ENCODE measurements around the gene VAPA. TPM values are rescaled to one million over a fixed set of nuclear protein-coding genes. Genes with fewer than 3 reads are reported as not detected.
"Not testable (repeated sequence)": the region's sequence is repeated elsewhere in the genome, so short reads cannot be mapped to it uniquely, and the experiment has no call there.

Gene VAPA
- total RNA-seq, 1 donor from 2014 or later: 132 TPM

DNA sequence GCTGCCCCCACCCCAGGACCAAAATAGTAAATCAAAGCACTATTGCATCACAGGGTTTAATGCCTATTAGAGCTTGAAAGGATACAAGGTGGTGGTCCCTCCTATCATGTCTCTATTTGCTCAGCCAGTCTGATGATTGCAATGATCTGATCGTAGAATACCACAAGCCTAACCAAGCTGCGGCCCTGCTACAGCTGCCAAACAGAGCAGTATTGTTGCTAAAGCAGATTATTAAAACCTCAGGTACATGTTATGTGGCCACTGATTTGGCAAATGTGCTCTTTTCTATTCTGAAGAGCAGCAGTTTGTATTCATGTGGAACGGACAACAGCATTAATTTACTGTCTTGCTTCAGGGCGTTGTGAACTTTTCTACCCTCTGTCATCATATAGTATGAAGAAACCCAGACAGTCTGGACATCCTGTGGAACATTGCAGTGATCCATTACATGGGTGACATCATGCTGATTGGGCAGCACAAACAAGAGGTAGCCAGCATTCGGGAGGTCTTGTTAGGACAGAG is 8.4 kb upstream of the VAPA start:
- Mint-ChIP-seq H3K4me3 (no peak overlapping the region), H3K9me3 (no peaks in the 10 kb centered on the region), H3K27ac (no peak overlapping the region), H3K27me3 (peaks cover 14% of the 10 kb centered on the region), H3K4me1 (ENCODE audit: unreplicated experiment) (peaks cover 6% of the 10 kb centered on the region), H3K36me3 (no peaks in the 10 kb centered on the region)
- no peak for DNase-seq (ENCODE audit: extremely low spot score, unreplicated experiment)
- no peak for TF ChIP-seq CTCF (conservative IDR thresholded peaks at IDR 0.05)

DNA sequence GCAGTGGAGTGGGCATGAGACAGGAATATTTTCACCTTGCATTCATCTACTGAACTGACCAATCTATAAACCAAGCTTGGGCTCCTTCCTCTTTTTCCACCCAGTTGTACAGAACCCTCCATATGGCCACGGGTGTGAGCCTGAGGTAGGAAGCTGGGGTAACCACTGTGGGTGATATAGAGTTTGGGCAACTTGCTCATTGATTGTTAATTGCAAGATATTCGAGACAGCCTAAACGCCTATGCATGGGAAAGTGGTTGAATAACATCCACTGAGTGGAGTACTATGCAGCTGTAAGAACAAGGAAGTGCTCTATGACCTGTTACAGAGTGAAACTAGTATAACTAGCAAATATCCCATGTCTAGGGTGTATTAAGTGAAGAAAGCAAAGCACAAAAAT is 7.3 kb upstream of the VAPA start:
- peaks cover 14% of the 10 kb centered on the region for H3K27me3 Mint-ChIP-seq
- H3K27ac Mint-ChIP-seq: no peak overlapping the region
- TF ChIP-seq CTCF (conservative IDR thresholded peaks at IDR 0.05): no peak
- DNase-seq (ENCODE audit: extremely low spot score, unreplicated experiment): no peak
- peaks cover 6% of the 10 kb centered on the region for H3K4me1 Mint-ChIP-seq (ENCODE audit: unreplicated experiment)
- no peak overlapping the region for H3K4me3 Mint-ChIP-seq
- no peaks in the 10 kb centered on the region for H3K36me3 Mint-ChIP-seq
- H3K9me3 Mint-ChIP-seq: no peaks in the 10 kb centered on the region

- Mint-ChIP-seq H3K36me3 (no peaks in the 10 kb centered on the region), H3K4me3 (no peak overlapping the region), H3K9me3 (no peaks in the 10 kb centered on the region), H3K27ac (no peak overlapping the region), H3K27me3 (peaks cover 14% of the 10 kb centered on the region), H3K4me1 (ENCODE audit: unreplicated experiment) (peaks cover 8% of the 10 kb centered on the region)
- no peak for TF ChIP-seq CTCF (conservative IDR thresholded peaks at IDR 0.05)
- DNase-seq (ENCODE audit: extremely low spot score, unreplicated experiment): no peak
These were observed 5.9 kb upstream of the VAPA start for GRCh38 chr18:9907867-9908266.

- no peak for TF ChIP-seq CTCF (conservative IDR thresholded peaks at IDR 0.05)
- Mint-ChIP-seq H3K36me3 (no peaks in the 10 kb centered on the region), H3K27me3 (peaks cover 14% of the 10 kb centered on the region), H3K9me3 (no peaks in the 10 kb centered on the region), H3K4me3 (no peak overlapping the region), H3K27ac (no peak overlapping the region), H3K4me1 (ENCODE audit: unreplicated experiment) (peaks cover 14% of the 10 kb centered on the region)
- DNase-seq (ENCODE audit: extremely low spot score, unreplicated experiment): no peak
These were observed 3.7 kb upstream of the VAPA start for GRCh38 chr18:9910071-9910470.

GRCh38 chr18:9910661-9911060 is 3.2 kb upstream of the VAPA start:
- Mint-ChIP-seq H3K27ac (no peak overlapping the region), H3K4me1 (ENCODE audit: unreplicated experiment) (peaks cover 16% of the 10 kb centered on the region), H3K27me3 (peaks cover 12% of the 10 kb centered on the region), H3K36me3 (no peaks in the 10 kb centered on the region), H3K9me3 (no peaks in the 10 kb centered on the region), H3K4me3 (no peak overlapping the region)
- no peak for TF ChIP-seq CTCF (conservative IDR thresholded peaks at IDR 0.05)
- DNase-seq (ENCODE audit: extremely low spot score, unreplicated experiment): no peak

- H3K9me3 Mint-ChIP-seq: no peaks in the 10 kb centered on the region
- no peak overlapping the region for H3K4me3 Mint-ChIP-seq
- H3K4me1 Mint-ChIP-seq (ENCODE audit: unreplicated experiment): peaks cover 19% of the 10 kb centered on the region
- H3K27me3 Mint-ChIP-seq: peaks cover 10% of the 10 kb centered on the region
- DNase-seq (ENCODE audit: extremely low spot score, unreplicated experiment): no peak
- H3K36me3 Mint-ChIP-seq: no peaks in the 10 kb centered on the region
- H3K27ac Mint-ChIP-seq: no peak overlapping the region
- no peak for TF ChIP-seq CTCF (conservative IDR thresholded peaks at IDR 0.05)
These were observed 2.6 kb upstream of the VAPA start for GRCh38 chr18:9911226-9911625.

DNA sequence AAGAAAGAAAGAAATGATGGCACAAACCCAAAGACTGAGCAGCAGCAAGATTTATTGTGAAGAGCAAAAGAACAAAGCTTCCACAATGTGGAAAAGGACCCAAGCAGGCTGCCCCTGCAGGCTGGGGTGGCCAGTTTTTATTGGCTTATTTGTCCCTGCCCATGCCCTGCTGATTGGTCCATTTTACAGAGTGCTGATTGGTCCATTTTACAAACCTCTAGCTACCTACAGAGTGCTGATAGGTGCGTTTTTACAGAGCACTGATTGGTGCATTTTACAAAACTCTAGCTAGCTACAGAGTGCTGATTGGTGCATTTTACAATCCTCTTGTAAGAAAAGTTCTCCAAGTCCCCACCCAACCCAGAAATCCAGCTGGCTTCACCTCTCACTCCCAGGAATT is 1.5 kb upstream of the VAPA start:
- Mint-ChIP-seq H3K4me3 (peak overlapping the region; percentile 92), H3K27ac (peak overlapping the region; percentile 91), H3K4me1 (ENCODE audit: unreplicated experiment) (peaks cover 24% of the 10 kb centered on the region)
- H3K9me3 Mint-ChIP-seq; DNase-seq (ENCODE audit: extremely low spot score, unreplicated experiment); H3K27me3 Mint-ChIP-seq; H3K36me3 Mint-ChIP-seq: not testable (repeated sequence)
